A549 (cell line): ENCODE results near the gene PTPRN2.

Source experiments
- BCL3 ChIP-seq: fragments of >200 bp; sonication (Bioruptor Twin); formaldehyde crosslinking; IDR thresholded peaks from 3 replicates; pipeline ENCODE4 v1.6.1; 2016
- CBX2 ChIP-seq: fragments of 200-600 bp; sonication (generic); IDR thresholded peaks from 2 replicates; pipeline ENCODE4 v1.6.1; 2016; ENCODE audit warnings: low read depth, mild to moderate bottlenecking, borderline replicate concordance
- CTCF ChIP-seq: fragments of >200 bp; sonication (Bioruptor Twin); formaldehyde crosslinking; IDR thresholded peaks from 3 replicates; pipeline ENCODE4 v1.5.1; 2016
- EP300 ChIP-seq, 2 experiments: fragments of >200 bp; sonication (Bioruptor Twin); formaldehyde crosslinking; IDR thresholded peaks; 2 replicates in 1 of 2; 3 replicates in 1 of 2; pipeline ENCODE4 v1.6.1; 2016 to 2017
- FOSL2 ChIP-seq, 2 experiments: fragments of 450-650 bp in 1 of 2; fragments of >200 bp in 1 of 2; sonication (Bioruptor Twin) in 1 of 2; formaldehyde crosslinking; IDR thresholded peaks; 2 replicates each; pipeline versions ENCODE4 v1.5.0 to v1.6.1; 2016 to 2020; ENCODE audit warnings: mild to moderate bottlenecking in 1 of 2, moderate library complexity in 1 of 2
- FOXS1 ChIP-seq: fragments of 250-450 bp; sonication (Bioruptor Pico); IDR thresholded peaks from 2 replicates; pipeline ENCODE4 v1.5.0; 2020; ENCODE audit warnings: mild to moderate bottlenecking, moderate library complexity
- JUN ChIP-seq, 2 experiments: fragments of >200 bp; sonication (Bioruptor Twin); formaldehyde crosslinking; IDR thresholded peaks; 2 replicates in 1 of 2; 3 replicates in 1 of 2; pipeline ENCODE4 v1.6.1; 2016 to 2017
- KDM1A ChIP-seq: fragments of 200-600 bp; sonication (generic); IDR thresholded peaks from 2 replicates; pipeline ENCODE4 v1.6.1; 2016; ENCODE audit warnings: low read depth, mild to moderate bottlenecking
- MAFK ChIP-seq: fragments of 450-650 bp; IDR thresholded peaks from 2 replicates; pipeline ENCODE4 v1.6.1; 2014; ENCODE audit not compliant: partially characterized antibody
- MAX ChIP-seq: IDR thresholded peaks from 2 replicates; pipeline ENCODE4 v1.6.1; 2012
- PHF8 ChIP-seq: fragments of 200-600 bp; sonication (generic); IDR thresholded peaks from 2 replicates; pipeline ENCODE4 v1.6.1; 2016; ENCODE audit warnings: low read depth, mild to moderate bottlenecking, antibody characterized with exemption, moderate library complexity, borderline replicate concordance
- POLR2A ChIP-seq: IDR thresholded peaks from 2 replicates; pipeline ENCODE4 v1.6.1; 2012; ENCODE audit warnings: mild to moderate bottlenecking, low read length
- RFX5 ChIP-seq: fragments of 450-650 bp; IDR thresholded peaks from 2 replicates; pipeline ENCODE4 v1.7.1; 2014; ENCODE audit warnings: antibody characterized with exemption, mild to moderate bottlenecking, moderate library complexity

GRCh38 chr7:157975401-157976372 lies 611.9 kb downstream of the PTPRN2 start:
- TF ChIP-seq CTCF (no peak), RFX5 (no peak), FOXS1 (CRISPR knock-in tag) (no peak), FOSL2 (IDR thresholded peaks at IDR 0.05) (no peak), FOSL2 (CRISPR knock-in tag; IDR thresholded peaks at IDR 0.05) (no peak), BCL3 (no peak), CBX2 (no peak), MAFK (no peak), EP300 (IDR thresholded peaks at IDR 0.05) (no peak), MAX (no peak), POLR2A (no peak), PHF8 (no peak), KDM1A (no peak), JUN (IDR thresholded peaks at IDR 0.05) (no peak)
